Transverse colon (tissue), 4 donors: ENCODE data around the gene SUPV3L1. TPM values are rescaled to one million over a fixed set of nuclear protein-coding genes. Genes with fewer than 3 reads are reported as not detected.

Source experiments
- DNase-seq: peaks from one replicate; pipeline ENCODE4 v3.0.0-alpha.2; 2019
- H3K27ac ChIP-seq, 4 donors: fragments of 200-600 bp; sonication (generic); 2 replicates each; pipeline ENCODE4 v1.5.1; 2016 to 2018; ENCODE audit warnings: inconsistent platforms in 4 of 4
- H3K27me3 ChIP-seq: fragments of 200-600 bp; sonication (generic); 2 replicates; pipeline ENCODE4 v1.5.1; 2017; ENCODE audit warnings: inconsistent platforms
- H3K36me3 ChIP-seq, 4 donors: fragments of 200-600 bp; sonication (generic); 2 replicates each; pipeline ENCODE4 v1.5.1; 2017 to 2019; ENCODE audit warnings: inconsistent platforms in 4 of 4
- H3K4me1 ChIP-seq, 4 donors: fragments of 200-600 bp; sonication (generic); 2 replicates each; pipeline ENCODE4 v1.5.1; 2017 to 2020; ENCODE audit warnings: inconsistent platforms in 4 of 4
- H3K4me3 ChIP-seq, 4 donors: fragments of 200-600 bp; sonication (generic); 1 replicate in 1 of 4; 2 replicates in 3 of 4; pipeline versions ENCODE4 v1.5.1 to v1.6.1; 2017 to 2019; ENCODE audit warnings: inconsistent platforms in 4 of 4
- H3K9me3 ChIP-seq, 2 donors: fragments of 200-600 bp; sonication (generic); 2 replicates each; pipeline ENCODE4 v1.5.1; 2017 to 2019; ENCODE audit warnings: inconsistent platforms in 2 of 2
- EP300 ChIP-seq: sonication (generic); formaldehyde crosslinking; IDR thresholded peaks from one replicate; pipeline ENCODE4 v1.6.1; 2017; ENCODE audit warnings: antibody characterized with exemption, low read depth
- POLR2A ChIP-seq: fragments of 450-650 bp; IDR thresholded peaks from one replicate; pipeline ENCODE4 v1.6.1; 2016; ENCODE audit warnings: antibody characterized with exemption, mild to moderate bottlenecking, moderate library complexity
- POLR2AphosphoS5 ChIP-seq, 3 donors: sonication (generic); formaldehyde crosslinking; IDR thresholded peaks; one replicate each; pipeline ENCODE4 v1.6.1; 2016; ENCODE audit warnings: antibody characterized with exemption in 3 of 3
- WGBS, 2 donors: methylation state at CpG; one replicate each; pipeline ENCODE4 v1.1.5; 2018; ENCODE audit warnings: low coverage in 1 of 2; 5-methylcytosine and 5-hydroxymethylcytosine counted together
- in situ Hi-C, 4 donors: fragments of 200-750 bp; cut with MboI; loops; one replicate each; pipeline versions ENCODE4 v1.15.0 to v1.15.1; 2017; ENCODE audit warnings: low sequenced_read_pairs in 3 of 4, low pct_ligation_motif_present in 1 of 4, low pct_unique_long_range_greater_than_20kb in 1 of 4
- intact Hi-C: fragments of 100-400 bp; cut with DNase I; formaldehyde crosslinking; loops from one replicate; pipeline ENCODE4 v1.15.1; 2023; ENCODE audit warnings: low total_unique reads
- total RNA-seq, 4 donors: library from RNA; depleted of rRNA; stranded (reverse); fragments of >200 nt; gene quantifications; one replicate each; pipeline ENCODE4 v1.1.0, GENCODE V29; 2016
- TF ChIP-seq, protein P1 (sequence below), 5 experiments: fragments of 200-600 bp in 3 of 5; fragments of 450-650 bp in 2 of 5; sonication (generic) in 3 of 5; IDR thresholded peaks; 1 replicate in 2 of 5; 2 replicates in 3 of 5; pipeline ENCODE4 v1.5.1; 2016 to 2017; ENCODE audit warnings: antibody characterized with exemption in 5 of 5, inconsistent platforms in 3 of 5, mild to moderate bottlenecking in 2 of 5, moderate library complexity in 1 of 5

SUPV3L1 gene
- total RNA-seq, 4 donors from 2014 or later, result 15.3 to 34.0 (median 26.7) TPM

DNA sequence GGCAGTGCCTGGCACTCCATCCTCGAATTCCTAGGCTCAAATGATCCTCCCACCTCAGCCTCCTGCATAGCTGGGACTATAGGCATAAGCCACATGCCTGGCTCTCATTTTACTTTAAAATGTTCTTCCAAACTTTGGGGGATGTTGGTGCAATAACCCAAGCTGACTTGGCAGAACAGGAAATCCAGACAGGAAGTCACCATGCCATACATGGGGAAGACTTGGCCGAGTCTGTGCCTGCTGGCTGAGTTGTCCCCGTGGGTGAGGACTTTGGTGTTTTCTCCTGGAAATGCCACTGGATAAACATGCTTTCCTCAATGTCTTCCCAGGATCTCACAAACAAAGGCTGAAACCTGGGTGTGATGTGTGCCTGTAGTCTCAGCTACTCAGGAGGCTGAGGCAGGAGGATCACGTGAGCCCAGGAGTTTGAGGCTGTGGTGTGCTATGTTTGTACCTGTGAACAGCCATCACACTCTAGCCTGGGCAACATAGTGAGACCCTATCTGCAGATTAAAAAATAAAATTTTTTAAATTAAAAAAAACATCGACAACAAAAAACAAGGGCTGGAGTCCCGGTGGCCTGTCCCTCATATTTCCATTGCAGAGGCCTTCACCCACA lies 59.9 kb downstream of the SUPV3L1 start:
- Histone ChIP-seq H3K27me3 (no peaks in the 10 kb centered on the region), H3K4me1 (peaks cover 0 to 12% (median 0%) of the 10 kb centered on the region in 4 donors), H3K4me3 (no peak overlapping the region), H3K9me3 (no peaks in the 10 kb centered on the region), H3K36me3 (no peaks in the 10 kb centered on the region), H3K27ac (no peak overlapping the region)
- TF ChIP-seq, protein P1, sequence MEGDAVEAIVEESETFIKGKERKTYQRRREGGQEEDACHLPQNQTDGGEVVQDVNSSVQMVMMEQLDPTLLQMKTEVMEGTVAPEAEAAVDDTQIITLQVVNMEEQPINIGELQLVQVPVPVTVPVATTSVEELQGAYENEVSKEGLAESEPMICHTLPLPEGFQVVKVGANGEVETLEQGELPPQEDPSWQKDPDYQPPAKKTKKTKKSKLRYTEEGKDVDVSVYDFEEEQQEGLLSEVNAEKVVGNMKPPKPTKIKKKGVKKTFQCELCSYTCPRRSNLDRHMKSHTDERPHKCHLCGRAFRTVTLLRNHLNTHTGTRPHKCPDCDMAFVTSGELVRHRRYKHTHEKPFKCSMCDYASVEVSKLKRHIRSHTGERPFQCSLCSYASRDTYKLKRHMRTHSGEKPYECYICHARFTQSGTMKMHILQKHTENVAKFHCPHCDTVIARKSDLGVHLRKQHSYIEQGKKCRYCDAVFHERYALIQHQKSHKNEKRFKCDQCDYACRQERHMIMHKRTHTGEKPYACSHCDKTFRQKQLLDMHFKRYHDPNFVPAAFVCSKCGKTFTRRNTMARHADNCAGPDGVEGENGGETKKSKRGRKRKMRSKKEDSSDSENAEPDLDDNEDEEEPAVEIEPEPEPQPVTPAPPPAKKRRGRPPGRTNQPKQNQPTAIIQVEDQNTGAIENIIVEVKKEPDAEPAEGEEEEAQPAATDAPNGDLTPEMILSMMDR (IDR thresholded peaks at IDR 0.05), result no peak
- TF ChIP-seq POLR2AphosphoS5 (IDR thresholded peaks at IDR 0.05) (no peak), POLR2A (no peak), EP300 (no peak)
- 53 to 66% methylated on average over 3 to 6 of the region's 6 CpGs for WGBS, 2 donors
- no peak for DNase-seq
- in situ Hi-C loops, result loop anchor here (5.0 to 25.0 kb wide), 6 partner anchors 75 to 397 kb away; partner anchors contain the start of gene FAM241B (in 1 of the 4)
- intact Hi-C loops, result loop anchor here (2.0 kb wide), 1 partner anchor 153 kb away; no protein-coding TSS in a partner anchor

DNA sequence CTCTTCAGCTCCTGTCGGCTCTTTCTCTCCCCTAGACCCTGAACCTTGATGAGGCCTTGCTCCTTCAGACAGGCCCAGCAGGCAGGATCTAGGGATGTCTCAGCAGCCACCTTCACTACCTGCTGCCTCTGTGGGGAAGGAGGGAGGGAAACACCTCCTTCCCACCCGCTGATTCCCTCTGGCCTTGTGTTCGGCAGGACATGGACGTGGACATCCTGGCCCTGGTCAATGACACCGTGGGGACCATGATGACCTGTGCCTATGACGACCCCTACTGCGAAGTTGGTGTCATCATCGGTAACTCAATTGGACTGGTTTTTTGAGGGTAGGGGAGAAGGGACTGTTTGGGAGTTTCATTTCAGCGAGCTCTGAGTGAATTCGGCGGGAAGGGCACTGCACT lies 60.4 kb downstream of the SUPV3L1 start:
- no peak for TF ChIP-seq POLR2AphosphoS5 (IDR thresholded peaks at IDR 0.05)
- no peak for TF ChIP-seq EP300
- TF ChIP-seq, protein P1 (IDR thresholded peaks at IDR 0.05), result no peak
- no peak for TF ChIP-seq POLR2A
- Histone ChIP-seq H3K4me3 (no peak overlapping the region), H3K9me3 (no peaks in the 10 kb centered on the region), H3K27me3 (no peaks in the 10 kb centered on the region), H3K4me1 (peaks cover 0 to 12% (median 0%) of the 10 kb centered on the region in 4 donors), H3K27ac (no peak overlapping the region), H3K36me3 (no peaks in the 10 kb centered on the region)
- no peak for DNase-seq
- intact Hi-C loops (no loop called here), in situ Hi-C loops (loop anchor here in 2 of 4 donors (25.0 kb wide), 2 partner anchors 272 to 397 kb away; partner anchors contain the start of gene FAM241B (in 1 of the 2))
- 93% methylated on average over 3 to 11 of the region's 11 CpGs for WGBS, 2 donors

GRCh38 chr10:69241575-69241974 lies 61.5 kb downstream of the SUPV3L1 start:
- in situ Hi-C loops, result loop anchor here in 2 of 4 donors (25.0 kb wide), 2 partner anchors 271 to 396 kb away; partner anchors contain the start of gene FAM241B (in 1 of the 2)
- Histone ChIP-seq H3K4me1 (peaks cover 0 to 12% (median 0%) of the 10 kb centered on the region in 4 donors), H3K27me3 (no peaks in the 10 kb centered on the region), H3K4me3 (no peak overlapping the region), H3K36me3 (no peaks in the 10 kb centered on the region), H3K27ac (no peak overlapping the region), H3K9me3 (no peaks in the 10 kb centered on the region)
- DNase-seq, result no peak
- intact Hi-C loops, result no loop called here
- no peak for TF ChIP-seq EP300
- TF ChIP-seq POLR2AphosphoS5 (IDR thresholded peaks at IDR 0.05), result no peak
- TF ChIP-seq POLR2A, result no peak
- TF ChIP-seq, protein P1 (IDR thresholded peaks at IDR 0.05), result no peak
- WGBS, 2 donors, result 59 to 79% methylated on average over 2 to 7 of the region's 7 CpGs

GRCh38 chr10:69242040-69242851 lies 62.2 kb downstream of the SUPV3L1 start:
- no peak for TF ChIP-seq POLR2AphosphoS5 (IDR thresholded peaks at IDR 0.05)
- TF ChIP-seq POLR2A, result no peak
- TF ChIP-seq EP300, result no peak
- TF ChIP-seq, protein P1 (IDR thresholded peaks at IDR 0.05), result no peak
- no peak for DNase-seq
- intact Hi-C loops (no loop called here), in situ Hi-C loops (loop anchor here in 2 of 4 donors (25.0 kb wide), 2 partner anchors 270 to 395 kb away; partner anchors contain the start of gene FAM241B (in 1 of the 2))
- Histone ChIP-seq H3K9me3 (no peaks in the 10 kb centered on the region), H3K4me3 (no peak overlapping the region), H3K4me1 (peaks cover 0 to 12% (median 0%) of the 10 kb centered on the region in 4 donors), H3K36me3 (no peaks in the 10 kb centered on the region), H3K27me3 (no peaks in the 10 kb centered on the region), H3K27ac (no peak overlapping the region)
- 78 to 87% methylated on average over 2 to 11 of the region's 11 CpGs for WGBS, 2 donors
